ENCODE results near the gene PIGO.

The PIGO gene

DNA sequence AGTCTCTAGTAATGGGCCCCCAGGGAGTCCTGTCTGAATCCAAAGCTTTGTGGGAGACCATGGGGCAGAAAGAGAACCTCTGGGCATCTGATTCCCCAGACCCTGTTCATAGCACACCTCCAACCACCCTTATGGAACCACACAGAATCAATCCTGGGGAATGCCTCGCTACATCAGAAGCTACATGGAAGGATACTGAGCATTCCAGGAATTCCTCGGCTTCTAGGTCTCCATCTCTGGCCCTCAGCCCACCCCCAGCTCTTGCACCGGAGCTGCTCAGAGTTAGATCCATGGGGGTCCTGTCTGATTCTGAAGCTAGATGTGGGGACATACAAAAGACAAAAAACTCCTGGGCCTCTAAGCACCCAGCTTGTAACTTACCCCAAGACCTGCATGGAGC lies 52.3 kb downstream of the PIGO start:
- Histone ChIP-seq H3K27me3 (ENCODE audit: control insufficient read depth, insufficient read depth, low read length) (no peaks in the 10 kb centered on the region), H3K27ac (ENCODE audit: low read depth, low read length) (no peak overlapping the region), H3K9me3 (ENCODE audit: control insufficient read depth, insufficient read depth, low read depth, low read length) (no peaks in the 10 kb centered on the region), H3K4me1 (ENCODE audit: control insufficient read depth, insufficient read depth, low read length) (peaks cover 13% of the 10 kb centered on the region; the same call in 1 of the 2 replicates), H3K36me3 (ENCODE audit: control insufficient read depth, insufficient read depth, low read length) (peaks cover 30% of the 10 kb centered on the region), H3K9ac (ENCODE audit: low read length) (no peak overlapping the region), H3K4me3 (ENCODE audit: low read depth, low read length) (no peak overlapping the region)

DNA sequence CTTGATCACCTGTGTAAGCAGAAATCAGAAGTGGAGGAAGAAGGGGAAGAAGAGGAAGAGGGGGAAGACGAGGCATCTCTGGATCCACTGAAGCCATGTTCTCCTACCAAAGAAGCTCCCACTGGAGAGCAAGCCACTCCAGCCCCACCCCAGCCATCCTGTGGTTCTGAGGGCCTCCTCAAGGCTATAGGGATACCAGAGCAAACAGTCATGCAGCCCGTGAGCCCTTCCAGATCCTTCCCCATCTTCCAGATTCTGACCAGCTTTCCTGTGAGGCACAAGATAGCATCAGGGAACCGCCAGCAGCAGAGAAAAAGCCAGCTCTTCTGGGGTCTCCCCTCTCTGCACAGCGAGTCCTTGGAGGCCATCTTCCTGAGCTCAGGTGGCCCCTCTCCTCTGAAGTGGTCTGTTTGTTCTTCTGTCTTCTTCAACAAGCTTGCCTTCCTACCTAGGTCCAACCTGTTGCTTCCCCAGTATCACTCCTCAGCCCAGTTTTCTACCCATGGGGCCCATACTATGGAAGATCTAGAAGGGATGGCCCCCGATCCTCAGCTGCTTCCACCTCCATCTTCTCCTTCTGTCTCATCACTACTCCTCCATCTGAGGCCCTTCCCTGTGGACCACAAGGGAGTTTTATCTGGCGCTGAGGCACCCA lies 53.4 kb downstream of the PIGO start:
- no peak overlapping the region for H3K27ac ChIP-seq (ENCODE audit: low read depth, low read length)
- H3K9ac ChIP-seq (ENCODE audit: low read length): no peak overlapping the region
- peaks cover 22% of the 10 kb centered on the region for H3K36me3 ChIP-seq (ENCODE audit: control insufficient read depth, insufficient read depth, low read length)
- no peak overlapping the region for H3K4me3 ChIP-seq (ENCODE audit: low read depth, low read length)
- H3K9me3 ChIP-seq (ENCODE audit: control insufficient read depth, insufficient read depth, low read depth, low read length): no peaks in the 10 kb centered on the region
- H3K27me3 ChIP-seq (ENCODE audit: control insufficient read depth, insufficient read depth, low read length): no peaks in the 10 kb centered on the region
- peaks cover 13% of the 10 kb centered on the region; the same call in 1 of the 2 replicates for H3K4me1 ChIP-seq (ENCODE audit: control insufficient read depth, insufficient read depth, low read length)

DNA sequence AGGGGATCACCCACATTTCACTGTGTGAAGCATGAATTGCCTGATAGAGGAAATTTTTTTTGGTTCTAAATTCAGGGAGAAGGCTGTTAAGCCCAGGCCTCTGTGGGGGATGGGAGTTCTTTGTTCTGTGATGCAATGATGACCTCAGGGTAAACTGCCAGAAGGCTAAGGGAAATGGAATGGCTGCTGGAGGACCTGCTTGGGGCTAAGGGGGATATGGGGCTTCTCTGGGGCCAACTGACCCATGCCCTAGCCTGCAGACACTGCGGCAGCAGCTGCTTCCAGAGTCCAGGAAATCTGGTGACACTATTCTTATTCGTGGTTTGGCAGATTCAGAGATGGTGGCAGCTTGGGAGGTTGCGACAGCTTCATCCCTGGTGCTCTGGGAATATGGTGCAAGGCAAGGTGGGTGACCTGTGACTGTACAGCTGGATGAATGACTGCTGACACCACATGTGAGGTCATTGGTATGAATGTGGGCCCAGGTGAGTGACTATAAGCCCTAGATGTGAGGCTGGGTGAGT lies 54.2 kb downstream of the PIGO start:
- no peak overlapping the region for H3K4me3 ChIP-seq (ENCODE audit: low read depth, low read length)
- peaks cover 13% of the 10 kb centered on the region; the same call in 1 of the 2 replicates for H3K4me1 ChIP-seq (ENCODE audit: control insufficient read depth, insufficient read depth, low read length)
- H3K9me3 ChIP-seq (ENCODE audit: control insufficient read depth, insufficient read depth, low read depth, low read length): no peaks in the 10 kb centered on the region
- peaks cover 20% of the 10 kb centered on the region for H3K36me3 ChIP-seq (ENCODE audit: control insufficient read depth, insufficient read depth, low read length)
- no peak overlapping the region for H3K27ac ChIP-seq (ENCODE audit: low read depth, low read length)
- no peaks in the 10 kb centered on the region for H3K27me3 ChIP-seq (ENCODE audit: control insufficient read depth, insufficient read depth, low read length)
- no peak overlapping the region for H3K9ac ChIP-seq (ENCODE audit: low read length)
